A673 (cell line): ENCODE data around the gene SLC9A1. TPM values are rescaled to one million over a fixed set of nuclear protein-coding genes. Genes with fewer than 3 reads are reported as not detected.

ENCODE experiments used
- BruUV-seq: library from RNA; stranded (reverse); fragments of 400-500 nt; replicated peaks from 2 replicates; lab custom pipeline; 2021; lab: Mats Ljungman, UMichigan
- CTCF ChIA-PET: fragments of 300-600 bp; sonication (Branson Sonifier 250); formaldehyde crosslinking; loops from one replicate; lab custom pipeline; 2022; ENCODE audit warnings: antibody characterized with exemption; lab: Charles Lee
- POLR2A ChIA-PET: fragments of 300-600 bp; sonication (Branson Sonifier 250); formaldehyde crosslinking; loops from one replicate; lab custom pipeline; 2022; ENCODE audit warnings: antibody characterized with exemption; ENCODE audit not compliant: low non-redundant PET; lab: Charles Lee
- DNase-seq: peaks from one replicate; pipeline ENCODE4 v3.0.0-alpha.2; 2015; ENCODE audit warnings: low spot score
- H3K27ac ChIP-seq: fragments of 200-600 bp; sonication (generic); 2 replicates; pipeline ENCODE4 v1.5.1; 2016; ENCODE audit warnings: mixed run types, low read depth, mild to moderate bottlenecking, mixed read lengths, antibody characterized with exemption, low read length; ENCODE audit not compliant: poor library complexity, severe bottlenecking
- H3K27me3 ChIP-seq: fragments of 200-600 bp; sonication (generic); replicated peaks from 2 replicates; pipeline ENCODE4 v1.6.1; 2017; ENCODE audit warnings: mixed run types, low read depth, mild to moderate bottlenecking, mixed read lengths, antibody characterized with exemption, low read length; ENCODE audit not compliant: insufficient read depth, poor library complexity
- H3K36me3 ChIP-seq: fragments of 200-600 bp; sonication (generic); 2 replicates; pipeline ENCODE4 v1.6.1; 2016; ENCODE audit warnings: mixed run types, mild to moderate bottlenecking, mixed read lengths, antibody characterized with exemption, low read length; ENCODE audit not compliant: insufficient read depth, poor library complexity, severe bottlenecking
- H3K4me1 ChIP-seq: fragments of 200-600 bp; sonication (generic); 2 replicates; pipeline ENCODE4 v1.6.1; 2017; ENCODE audit warnings: mixed run types, mild to moderate bottlenecking, mixed read lengths, antibody characterized with exemption, low read length; ENCODE audit not compliant: insufficient read depth, poor library complexity, severe bottlenecking
- H3K4me3 ChIP-seq: fragments of 200-600 bp; sonication (generic); 2 replicates; pipeline ENCODE4 v1.5.1; 2016; ENCODE audit warnings: low read depth, mixed run types, mild to moderate bottlenecking, mixed read lengths, low read length; ENCODE audit not compliant: poor library complexity, severe bottlenecking
- H3K9me3 ChIP-seq: fragments of 200-600 bp; sonication (generic); 2 replicates; pipeline ENCODE4 v1.6.1; 2016; ENCODE audit warnings: mixed run types, low read depth, mild to moderate bottlenecking, mixed read lengths, antibody characterized with exemption, low read length; ENCODE audit not compliant: poor library complexity, severe bottlenecking
- CTCF ChIP-seq: fragments of 300-800, 200-600 bp; sonication (generic); conservative IDR thresholded peaks from 2 replicates; pipeline ENCODE4 v1.5.1; 2017; ENCODE audit warnings: low read depth, mild to moderate bottlenecking, antibody characterized with exemption, low read length, moderate library complexity, mixed read lengths
- EZH2 ChIP-seq: fragments of 200-600 bp; sonication (generic); IDR thresholded peaks from 2 replicates; pipeline ENCODE4 v1.6.1; 2017; ENCODE audit warnings: borderline replicate concordance, low read depth, mild to moderate bottlenecking, mixed read lengths, antibody characterized with exemption, low read length; ENCODE audit not compliant: poor library complexity, severe bottlenecking
- intact Hi-C: fragments of 100-400 bp; cut with micrococcal nuclease; formaldehyde crosslinking; loops from one replicate; pipeline ENCODE4 v1.10.0; 2022; ENCODE audit not compliant: unreplicated experiment
- total RNA-seq: library from RNA; stranded (reverse); gene quantifications from 2 replicates; pipeline ENCODE4 v1.2.3, GENCODE V29; 2021

The SLC9A1 gene
- total RNA-seq, 1 experiment from 2014 or later = 30.2 TPM

GRCh38 chr1:27144920-27145661 is 9.8 kb downstream of the SLC9A1 start:
- intact Hi-C loops = no loop called here
- CTCF ChIA-PET = interaction anchor here (1.0 kb wide), 1 partner anchor 10 kb away, joined by 4 read pairs; the partner anchor contains the start of gene SLC9A1
- H3K4me3 ChIP-seq = no peak overlapping the region
- peak overlapping the region; percentile 60 for H3K27ac ChIP-seq
- no peak for DNase-seq
- H3K36me3 ChIP-seq = no peaks in the 10 kb centered on the region
- H3K9me3 ChIP-seq = no peaks in the 10 kb centered on the region
- POLR2A ChIA-PET = no interaction called here
- no TSS peak for BruUV-seq
- peaks cover 31% of the 10 kb centered on the region for H3K4me1 ChIP-seq
- no peak for TF ChIP-seq CTCF
- TF ChIP-seq EZH2 = no peak
- no peaks in the 10 kb centered on the region for H3K27me3 ChIP-seq

GRCh38 chr1:27144049-27144748 is 10.7 kb downstream of the SLC9A1 start:
- no TSS peak for BruUV-seq
- no peak overlapping the region for H3K27ac ChIP-seq

GRCh38 chr1:27143401-27143800 is 11.5 kb downstream of the SLC9A1 start:
- no peak for DNase-seq
- BruUV-seq = no TSS peak
- H3K27me3 ChIP-seq = no peaks in the 10 kb centered on the region
- no peaks in the 10 kb centered on the region for H3K36me3 ChIP-seq
- intact Hi-C loops = no loop called here
- H3K4me3 ChIP-seq = no peak overlapping the region
- ChIA-PET POLR2A (no interaction called here), CTCF (no interaction called here)
- no peaks in the 10 kb centered on the region for H3K9me3 ChIP-seq
- TF ChIP-seq CTCF = no peak
- TF ChIP-seq EZH2 = no peak
- no peak overlapping the region for H3K27ac ChIP-seq
- H3K4me1 ChIP-seq = peaks cover 31% of the 10 kb centered on the region

More at GRCh38 chr1:27144049-27144748, 10.7 kb downstream of the SLC9A1 start:
- Histone ChIP-seq H3K36me3 (no peaks in the 10 kb centered on the region), H3K4me1 (peaks cover 31% of the 10 kb centered on the region), H3K4me3 (no peak overlapping the region), H3K9me3 (no peaks in the 10 kb centered on the region), H3K27me3 (no peaks in the 10 kb centered on the region)
- no peak for DNase-seq
- ChIA-PET CTCF (no interaction called here), POLR2A (no interaction called here)
- TF ChIP-seq EZH2 (no peak), CTCF (no peak)
- intact Hi-C loops = no loop called here
